ENCODE data around the gene ITSN2.

Gene ITSN2

GRCh38 chr2:24332791-24333540 lies 27.4 kb downstream of the ITSN2 start:
- no peak for FAIRE-seq

GRCh38 chr2:24330161-24330560 lies 30.2 kb downstream of the ITSN2 start:
- FAIRE-seq, result no peak

- no peak for FAIRE-seq
Measured at GRCh38 chr2:24329700-24330099, 30.6 kb downstream of the ITSN2 start.

- FAIRE-seq, result no peak
Measured at GRCh38 chr2:24328010-24328409, 32.3 kb downstream of the ITSN2 start.

GRCh38 chr2:24317491-24317920 lies 42.8 kb downstream of the ITSN2 start:
- no peak for FAIRE-seq

- FAIRE-seq, result no peak
Measured at GRCh38 chr2:24315669-24316068, 44.7 kb downstream of the ITSN2 start.

- no peak for FAIRE-seq
Measured at GRCh38 chr2:24313744-24314632, 46.3 kb downstream of the ITSN2 start.

GRCh38 chr2:24307961-24308360 lies 52.4 kb downstream of the ITSN2 start:
- FAIRE-seq, result no peak

- no peak for FAIRE-seq
Measured at GRCh38 chr2:24304631-24305030, 55.7 kb downstream of the ITSN2 start.

GRCh38 chr2:24304098-24304497 lies 56.2 kb downstream of the ITSN2 start:
- peak; percentile 74 for FAIRE-seq

- FAIRE-seq, result no peak
Measured at GRCh38 chr2:24301599-24301998, 58.7 kb downstream of the ITSN2 start.

- FAIRE-seq, result no peak
Measured at GRCh38 chr2:24297663-24298062, 62.7 kb downstream of the ITSN2 start.

GRCh38 chr2:24287171-24287570 lies 73.2 kb downstream of the ITSN2 start:
- FAIRE-seq, result no peak

GRCh38 chr2:24285484-24286152 lies 74.7 kb downstream of the ITSN2 start:
- no peak for FAIRE-seq

- no peak for FAIRE-seq
Measured at GRCh38 chr2:24280645-24281044, 79.7 kb downstream of the ITSN2 start.

- FAIRE-seq, result no peak
Measured at GRCh38 chr2:24280161-24280560, 80.2 kb downstream of the ITSN2 start.

GRCh38 chr2:24276349-24276899 lies 83.9 kb downstream of the ITSN2 start:
- no peak for FAIRE-seq

- no peak for FAIRE-seq
Measured at GRCh38 chr2:24274809-24275208, 85.5 kb downstream of the ITSN2 start.

- FAIRE-seq, result no peak
Measured at GRCh38 chr2:24273598-24273997, 86.7 kb downstream of the ITSN2 start.

- FAIRE-seq, result no peak
Measured at GRCh38 chr2:24272907-24273306, 87.4 kb downstream of the ITSN2 start.

GRCh38 chr2:24272161-24272802 lies 88.1 kb downstream of the ITSN2 start:
- FAIRE-seq, result no peak

GRCh38 chr2:24269265-24269664 lies 91.1 kb downstream of the ITSN2 start:
- no peak for FAIRE-seq

- no peak for FAIRE-seq
Measured at GRCh38 chr2:24265212-24265611, 95.1 kb downstream of the ITSN2 start.
